Measurements from ENCODE around the gene EHBP1L1. TPM values are rescaled to one million over a fixed set of nuclear protein-coding genes. Genes with fewer than 3 reads are reported as not detected.
A peak's percentile ranks its signal among the peaks of the same experiment; 100 is the strongest.

Gene EHBP1L1
- total and polyA plus RNA-seq, 2 of the 13 experiments (the other 11 are each of a cell fraction or from before 2014, with no cell fraction given) = 8.3 to 10.6 TPM

- TF ChIP-seq SOX5 (CRISPR knock-in tag; IDR thresholded peaks at IDR 0.05; ENCODE audit: borderline replicate concordance) = no peak
- TF ChIP-seq BCL3 (CRISPR knock-in tag; IDR thresholded peaks at IDR 0.05) = no peak
- no peak for TF ChIP-seq NR2F2 (IDR thresholded peaks at IDR 0.05; ENCODE audit: borderline replicate concordance, low read depth)
- TF ChIP-seq, protein P1, sequence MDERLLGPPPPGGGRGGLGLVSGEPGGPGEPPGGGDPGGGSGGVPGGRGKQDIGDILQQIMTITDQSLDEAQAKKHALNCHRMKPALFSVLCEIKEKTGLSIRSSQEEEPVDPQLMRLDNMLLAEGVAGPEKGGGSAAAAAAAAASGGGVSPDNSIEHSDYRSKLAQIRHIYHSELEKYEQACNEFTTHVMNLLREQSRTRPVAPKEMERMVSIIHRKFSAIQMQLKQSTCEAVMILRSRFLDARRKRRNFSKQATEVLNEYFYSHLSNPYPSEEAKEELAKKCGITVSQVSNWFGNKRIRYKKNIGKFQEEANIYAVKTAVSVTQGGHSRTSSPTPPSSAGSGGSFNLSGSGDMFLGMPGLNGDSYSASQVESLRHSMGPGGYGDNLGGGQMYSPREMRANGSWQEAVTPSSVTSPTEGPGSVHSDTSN (CRISPR knock-in tag; IDR thresholded peaks at IDR 0.05) = 0 out of 2 replicates have a peak, but pooled peaks have one; percentile 52
- TF ChIP-seq, protein P2, sequence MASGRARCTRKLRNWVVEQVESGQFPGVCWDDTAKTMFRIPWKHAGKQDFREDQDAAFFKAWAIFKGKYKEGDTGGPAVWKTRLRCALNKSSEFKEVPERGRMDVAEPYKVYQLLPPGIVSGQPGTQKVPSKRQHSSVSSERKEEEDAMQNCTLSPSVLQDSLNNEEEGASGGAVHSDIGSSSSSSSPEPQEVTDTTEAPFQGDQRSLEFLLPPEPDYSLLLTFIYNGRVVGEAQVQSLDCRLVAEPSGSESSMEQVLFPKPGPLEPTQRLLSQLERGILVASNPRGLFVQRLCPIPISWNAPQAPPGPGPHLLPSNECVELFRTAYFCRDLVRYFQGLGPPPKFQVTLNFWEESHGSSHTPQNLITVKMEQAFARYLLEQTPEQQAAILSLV (CRISPR knock-in tag; IDR thresholded peaks at IDR 0.05; ENCODE audit: borderline replicate concordance) = no peak
- no peak for TF ChIP-seq ZBTB42 (CRISPR knock-in tag; IDR thresholded peaks at IDR 0.05)
- peak; percentile 47; the same call in 1 of the 2 replicates for TF ChIP-seq RXRB (CRISPR knock-in tag; IDR thresholded peaks at IDR 0.05; ENCODE audit: borderline replicate concordance)
- TF ChIP-seq NR3C1 (CRISPR knock-in tag; IDR thresholded peaks at IDR 0.05) = no peak
- TF ChIP-seq, protein P3, sequence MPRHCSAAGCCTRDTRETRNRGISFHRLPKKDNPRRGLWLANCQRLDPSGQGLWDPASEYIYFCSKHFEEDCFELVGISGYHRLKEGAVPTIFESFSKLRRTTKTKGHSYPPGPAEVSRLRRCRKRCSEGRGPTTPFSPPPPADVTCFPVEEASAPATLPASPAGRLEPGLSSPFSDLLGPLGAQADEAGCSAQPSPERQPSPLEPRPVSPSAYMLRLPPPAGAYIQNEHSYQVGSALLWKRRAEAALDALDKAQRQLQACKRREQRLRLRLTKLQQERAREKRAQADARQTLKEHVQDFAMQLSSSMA (CRISPR knock-in tag; IDR thresholded peaks at IDR 0.05) = no peak
- TF ChIP-seq DNMT3B (CRISPR knock-in tag; conservative IDR thresholded peaks at IDR 0.05) = no peak
- no peak for TF ChIP-seq ZNF563 (CRISPR knock-in tag; IDR thresholded peaks at IDR 0.05)
- TF ChIP-seq, protein P4, sequence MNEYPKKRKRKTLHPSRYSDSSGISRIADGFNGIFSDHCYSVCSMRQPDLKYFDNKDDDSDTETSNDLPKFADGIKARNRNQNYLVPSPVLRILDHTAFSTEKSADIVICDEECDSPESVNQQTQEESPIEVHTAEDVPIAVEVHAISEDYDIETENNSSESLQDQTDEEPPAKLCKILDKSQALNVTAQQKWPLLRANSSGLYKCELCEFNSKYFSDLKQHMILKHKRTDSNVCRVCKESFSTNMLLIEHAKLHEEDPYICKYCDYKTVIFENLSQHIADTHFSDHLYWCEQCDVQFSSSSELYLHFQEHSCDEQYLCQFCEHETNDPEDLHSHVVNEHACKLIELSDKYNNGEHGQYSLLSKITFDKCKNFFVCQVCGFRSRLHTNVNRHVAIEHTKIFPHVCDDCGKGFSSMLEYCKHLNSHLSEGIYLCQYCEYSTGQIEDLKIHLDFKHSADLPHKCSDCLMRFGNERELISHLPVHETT (CRISPR knock-in tag; conservative IDR thresholded peaks at IDR 0.05) = peak; percentile 55; the same call in 1 of the 2 replicates
- no peak for TF ChIP-seq HNF1B (CRISPR knock-in tag; IDR thresholded peaks at IDR 0.05)
- TF ChIP-seq RELA (CRISPR knock-in tag; IDR thresholded peaks at IDR 0.05) = no peak
- TF ChIP-seq, protein P5, sequence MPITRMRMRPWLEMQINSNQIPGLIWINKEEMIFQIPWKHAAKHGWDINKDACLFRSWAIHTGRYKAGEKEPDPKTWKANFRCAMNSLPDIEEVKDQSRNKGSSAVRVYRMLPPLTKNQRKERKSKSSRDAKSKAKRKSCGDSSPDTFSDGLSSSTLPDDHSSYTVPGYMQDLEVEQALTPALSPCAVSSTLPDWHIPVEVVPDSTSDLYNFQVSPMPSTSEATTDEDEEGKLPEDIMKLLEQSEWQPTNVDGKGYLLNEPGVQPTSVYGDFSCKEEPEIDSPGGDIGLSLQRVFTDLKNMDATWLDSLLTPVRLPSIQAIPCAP (CRISPR knock-in tag; IDR thresholded peaks at IDR 0.05; ENCODE audit: low read depth) = no peak
- TF ChIP-seq, protein P6, sequence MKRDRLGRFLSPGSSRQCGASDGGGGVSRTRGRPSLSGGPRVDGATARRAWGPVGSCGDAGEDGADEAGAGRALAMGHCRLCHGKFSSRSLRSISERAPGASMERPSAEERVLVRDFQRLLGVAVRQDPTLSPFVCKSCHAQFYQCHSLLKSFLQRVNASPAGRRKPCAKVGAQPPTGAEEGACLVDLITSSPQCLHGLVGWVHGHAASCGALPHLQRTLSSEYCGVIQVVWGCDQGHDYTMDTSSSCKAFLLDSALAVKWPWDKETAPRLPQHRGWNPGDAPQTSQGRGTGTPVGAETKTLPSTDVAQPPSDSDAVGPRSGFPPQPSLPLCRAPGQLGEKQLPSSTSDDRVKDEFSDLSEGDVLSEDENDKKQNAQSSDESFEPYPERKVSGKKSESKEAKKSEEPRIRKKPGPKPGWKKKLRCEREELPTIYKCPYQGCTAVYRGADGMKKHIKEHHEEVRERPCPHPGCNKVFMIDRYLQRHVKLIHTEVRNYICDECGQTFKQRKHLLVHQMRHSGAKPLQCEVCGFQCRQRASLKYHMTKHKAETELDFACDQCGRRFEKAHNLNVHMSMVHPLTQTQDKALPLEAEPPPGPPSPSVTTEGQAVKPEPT (CRISPR knock-in tag; IDR thresholded peaks at IDR 0.05; ENCODE audit: low read depth) = no peak
- peak; percentile 28; the same call in 1 of the 2 replicates for TF ChIP-seq DRAP1 (CRISPR knock-in tag; IDR thresholded peaks at IDR 0.05)
These were observed 29.5 kb upstream of the EHBP1L1 start (continued) for GRCh38 chr11:65546217-65546958.

All from HepG2 (cell line).